ENCODE measurements around the gene C18orf54.
"Not testable (repeated sequence)": the region's sequence is repeated elsewhere in the genome, so short reads cannot be mapped to it uniquely, and the experiment has no call there.

The C18orf54 gene

DNA sequence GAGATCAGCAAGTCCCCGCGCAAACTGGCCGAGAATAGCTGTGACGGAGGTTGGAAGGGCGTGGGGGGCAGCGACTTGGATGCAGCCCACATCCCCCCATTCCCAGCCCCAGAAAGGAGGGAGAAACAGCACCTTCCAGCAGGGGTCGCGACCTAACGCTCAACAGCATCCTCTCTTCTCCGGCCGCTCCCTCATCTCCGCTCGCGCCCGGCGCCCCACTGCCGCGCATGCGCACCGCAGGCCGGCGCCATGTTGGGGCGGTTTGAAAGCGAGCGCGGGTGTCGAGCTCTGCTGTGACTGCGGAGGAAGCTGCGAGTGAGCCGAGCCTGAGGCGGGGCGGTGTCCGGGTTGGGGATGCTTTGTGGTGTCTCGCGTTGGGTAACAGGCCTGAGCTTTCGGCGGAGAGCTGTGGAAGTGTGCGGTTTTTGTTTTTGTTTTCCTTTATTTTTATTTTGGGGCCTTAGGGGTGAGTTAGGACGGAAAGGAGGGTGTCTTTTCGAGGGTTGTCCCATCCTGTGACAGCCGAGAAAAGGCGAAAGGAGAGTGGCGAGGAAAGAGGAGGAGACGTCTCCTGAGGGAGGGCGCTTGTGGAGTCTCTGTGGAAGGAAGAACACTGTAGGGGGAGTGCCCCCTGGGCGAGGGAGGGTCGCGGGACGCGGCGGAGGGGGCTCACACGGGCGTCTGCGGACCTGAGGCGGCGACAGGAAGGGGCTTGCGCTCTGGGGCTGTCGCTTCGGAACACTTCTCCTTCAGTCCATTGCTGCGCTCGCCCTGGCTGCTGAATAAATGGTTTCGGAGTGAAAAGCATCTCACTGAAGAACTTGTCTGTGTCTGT is at the start of gene C18orf54, which contains the start of gene STARD6:
C18orf54 (plus strand) TSS at position 247 of the 835 bp plus-strand sequence. CDS start 2,667 bp downstream, outside the sequence.
STARD6 (minus strand) TSS at position 199 of the 835 bp plus-strand sequence. CDS start 3,285 bp downstream, outside the sequence.
- peak; percentile 79 for DNase-seq (ENCODE audit: low read depth)

DNA sequence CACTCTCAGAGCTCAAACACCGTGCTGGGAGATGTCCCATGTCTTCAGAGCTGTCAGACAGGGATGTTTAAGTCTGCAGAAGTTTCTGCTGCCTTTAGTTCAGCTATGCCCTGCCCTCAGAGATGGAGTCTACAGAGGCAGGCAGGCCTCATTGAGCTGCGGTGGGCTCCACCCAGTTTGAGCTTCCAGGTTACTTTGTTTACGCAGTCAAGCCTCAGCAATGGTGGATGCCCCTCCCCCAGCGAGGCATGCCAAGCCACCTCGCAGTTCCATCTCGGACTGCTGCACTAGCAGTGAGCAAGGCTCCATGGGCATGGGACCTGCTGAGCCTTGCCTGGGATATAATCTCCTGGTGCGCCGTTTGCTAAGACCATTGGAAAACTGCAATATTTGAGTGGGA is 48.1 kb upstream of the C18orf54 start:
- DNase-seq (ENCODE audit: low read depth) = not testable (repeated sequence)

DNA sequence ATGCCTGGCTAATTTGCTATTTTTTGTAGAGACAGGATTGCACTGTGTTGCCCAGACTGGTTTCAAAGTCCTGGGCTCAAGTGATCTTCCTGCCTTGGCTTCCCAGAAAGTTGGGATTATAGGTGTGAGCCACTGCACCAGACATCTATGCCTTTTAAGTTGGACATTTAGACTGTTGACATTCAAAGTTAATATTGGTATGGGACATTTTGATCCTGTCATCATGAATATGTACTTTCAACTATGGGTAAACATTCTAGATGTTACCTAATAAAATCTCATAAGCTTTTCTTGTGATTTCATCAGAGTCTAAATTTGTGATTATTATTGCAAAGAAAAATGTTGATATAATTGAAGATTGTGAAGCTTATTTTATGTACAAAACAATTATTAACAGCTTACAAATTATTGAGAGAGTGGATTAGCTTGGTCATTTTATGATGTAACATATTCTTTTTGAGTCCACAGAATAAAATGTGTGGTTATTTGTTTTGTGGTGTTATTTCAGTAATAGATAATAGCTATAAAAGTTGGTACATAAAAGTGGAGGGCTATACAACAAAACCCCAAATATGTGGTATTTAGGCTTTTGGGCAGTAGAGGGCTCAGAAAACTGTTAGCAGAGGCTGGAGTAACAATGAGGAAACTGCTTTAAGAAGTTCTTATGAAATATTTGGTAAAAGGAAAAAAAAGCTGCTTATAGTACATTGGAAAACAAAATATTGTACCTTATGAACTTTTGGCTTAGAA is 41.5 kb upstream of the C18orf54 start:
- no peak for DNase-seq (ENCODE audit: low read depth)

DNA sequence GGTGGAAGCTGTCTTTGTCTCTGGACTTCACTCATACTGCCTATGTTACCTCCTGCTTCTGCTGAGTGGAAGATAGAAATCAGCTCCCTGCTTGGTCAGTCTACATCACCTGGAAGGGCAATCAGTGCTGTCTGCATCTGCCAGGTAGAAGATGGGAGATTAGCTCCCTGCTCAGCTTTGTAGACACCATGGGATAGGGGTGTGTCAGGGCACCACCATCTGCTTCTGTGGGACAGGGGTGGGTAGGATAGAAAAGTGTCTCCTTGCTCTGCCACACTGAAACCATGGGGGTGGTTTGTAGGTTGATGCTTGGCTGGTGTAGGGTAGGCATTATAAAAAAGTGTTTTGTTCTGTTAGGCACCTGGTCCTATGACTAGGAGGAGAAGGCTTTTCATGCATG is 34.1 kb upstream of the C18orf54 start:
- no peak for DNase-seq (ENCODE audit: low read depth)

DNA sequence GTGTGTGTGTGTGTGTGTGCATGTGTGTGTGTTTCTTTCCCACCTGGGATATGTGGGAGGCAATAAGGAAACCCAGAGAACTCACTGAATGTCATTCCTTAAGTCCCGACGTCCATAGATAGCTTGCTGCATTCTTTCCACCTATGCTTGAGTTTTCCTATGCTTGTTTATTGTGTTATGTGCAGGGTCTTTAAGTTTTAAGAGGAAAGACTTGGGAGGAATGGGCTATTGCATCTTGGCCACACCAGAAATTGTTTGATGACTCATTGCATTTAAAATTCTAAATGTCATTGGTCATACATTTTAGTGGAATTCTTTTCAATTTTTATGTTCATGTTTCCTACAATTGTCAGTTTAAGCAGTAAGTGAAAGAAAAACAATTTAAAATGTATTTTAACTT is 33.7 kb upstream of the C18orf54 start:
- no peak for DNase-seq (ENCODE audit: low read depth)

DNA sequence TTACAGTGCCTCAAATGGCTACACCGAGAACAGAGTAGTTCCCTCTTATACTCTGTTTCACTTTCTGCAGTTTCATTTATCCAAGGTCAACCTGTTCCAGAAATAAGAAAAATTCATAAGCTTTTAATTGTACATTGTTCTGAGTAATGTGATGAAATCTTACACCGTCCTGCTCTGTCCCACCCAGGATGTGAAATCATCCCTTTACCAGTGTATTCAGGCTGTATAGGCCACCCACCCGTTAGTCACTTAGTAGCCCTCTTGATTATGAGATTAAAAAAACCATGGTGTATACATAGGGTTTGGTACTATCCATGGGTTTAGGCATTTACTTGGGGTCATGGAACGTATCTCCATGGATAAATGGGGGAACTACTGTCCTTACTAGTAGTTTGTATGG is 29.9 kb upstream of the C18orf54 start:
- DNase-seq (ENCODE audit: low read depth) = no peak

DNA sequence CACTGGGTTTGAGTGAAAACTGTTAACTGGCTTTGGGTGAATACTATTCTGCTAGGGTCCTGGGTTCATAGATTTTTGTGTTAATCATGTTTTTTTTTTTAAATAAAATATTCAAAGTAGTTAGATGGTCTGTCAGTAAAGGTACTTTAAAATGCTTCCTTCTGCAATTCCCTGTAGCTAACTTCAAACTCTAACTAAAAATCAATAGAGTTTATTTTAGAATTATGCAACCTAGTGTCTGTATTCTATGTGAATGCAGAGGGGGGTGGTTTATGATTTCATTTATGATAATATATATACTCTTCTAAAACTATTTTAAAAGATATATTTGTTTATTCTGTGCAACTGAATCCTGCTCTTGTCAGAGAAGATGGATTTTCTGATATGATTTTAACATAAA is 27.9 kb upstream of the C18orf54 start:
- DNase-seq (ENCODE audit: low read depth) = no peak

- no peak for DNase-seq (ENCODE audit: low read depth)
These were observed 26.7 kb upstream of the C18orf54 start for GRCh38 chr18:54330768-54331548.

DNA sequence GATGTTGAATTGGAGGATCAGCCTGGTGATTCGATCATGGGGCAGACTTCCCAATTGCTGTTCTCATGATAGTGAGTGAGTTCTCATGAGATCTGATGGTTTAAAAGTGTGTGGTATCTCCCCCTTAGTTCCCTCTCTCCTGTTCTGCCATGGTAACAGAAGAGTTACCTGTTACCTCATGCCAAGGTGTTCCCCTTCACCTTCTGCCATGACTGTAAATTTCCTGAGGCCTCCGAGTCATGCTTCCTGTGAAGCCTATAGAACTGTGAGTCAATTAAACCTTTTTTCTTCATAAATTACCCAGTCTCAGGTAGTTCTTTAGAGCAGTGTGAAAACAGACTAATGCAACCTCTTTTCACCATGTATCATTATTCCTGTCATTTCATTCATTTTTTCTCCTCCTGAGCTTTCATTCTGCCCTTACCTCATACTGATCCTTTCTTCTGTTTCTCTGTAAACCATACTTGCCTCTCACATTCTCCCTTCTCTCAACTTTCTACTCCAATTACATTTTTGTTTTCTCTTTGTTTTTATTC is 22.0 kb upstream of the C18orf54 start:
- no peak for DNase-seq (ENCODE audit: low read depth)

GRCh38 chr18:54338230-54338629 is 19.5 kb upstream of the C18orf54 start:
- no peak for DNase-seq (ENCODE audit: low read depth)

- no peak for DNase-seq (ENCODE audit: low read depth)
These were observed 6.5 kb upstream of the C18orf54 start for GRCh38 chr18:54351186-54351585.

DNA sequence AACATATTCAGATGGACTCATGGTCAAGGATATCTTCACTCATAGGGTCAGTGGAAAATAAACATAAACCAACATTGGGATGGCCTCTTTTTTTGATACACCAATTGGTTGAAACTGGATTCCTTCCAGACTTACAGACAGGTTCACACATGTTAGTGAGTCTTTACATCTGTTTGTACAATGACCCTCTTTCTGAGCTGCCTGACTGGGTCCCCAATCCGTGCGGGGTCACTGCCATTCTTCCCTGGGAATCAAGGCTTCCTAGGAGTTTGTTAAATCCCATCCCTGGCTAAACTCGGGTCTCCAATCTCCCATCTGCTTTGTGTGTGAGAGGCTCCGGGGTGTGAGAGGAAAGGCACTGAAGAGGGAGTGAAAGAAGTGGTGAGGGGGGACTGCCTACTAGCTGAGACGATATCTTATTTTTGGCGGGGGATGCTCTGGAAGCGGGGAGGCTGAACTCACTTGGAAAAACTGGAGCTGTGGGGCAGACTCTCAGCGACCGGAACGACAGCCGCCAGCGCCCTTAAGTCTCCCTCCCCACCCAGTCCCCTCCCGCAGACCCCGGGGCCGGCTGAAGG is 535 bp upstream of the C18orf54 start:
- DNase-seq (ENCODE audit: low read depth) = no peak

GRCh38 chr18:54358495-54359040 is 862 bp downstream of the C18orf54 start:
- DNase-seq (ENCODE audit: low read depth) = no peak

DNA sequence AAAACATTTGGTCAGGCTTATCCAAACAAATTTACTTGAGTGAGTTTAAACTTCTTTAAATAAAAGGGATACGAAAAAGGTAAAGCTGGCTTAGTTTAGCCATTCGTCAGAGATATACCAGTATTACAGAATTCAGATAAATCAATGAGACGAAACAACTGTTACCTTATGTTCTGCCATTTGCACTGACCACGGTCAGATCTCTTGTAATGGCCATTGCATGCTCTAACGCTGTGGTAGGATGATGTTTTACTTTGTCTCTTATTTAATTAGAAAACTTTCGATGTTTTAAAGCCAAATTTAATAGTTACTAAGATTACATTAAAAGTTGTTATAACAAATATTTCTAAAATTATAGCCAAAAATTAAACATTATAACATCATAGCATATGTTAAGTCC is 1.5 kb downstream of the C18orf54 start:
- no peak for DNase-seq (ENCODE audit: low read depth)

DNA sequence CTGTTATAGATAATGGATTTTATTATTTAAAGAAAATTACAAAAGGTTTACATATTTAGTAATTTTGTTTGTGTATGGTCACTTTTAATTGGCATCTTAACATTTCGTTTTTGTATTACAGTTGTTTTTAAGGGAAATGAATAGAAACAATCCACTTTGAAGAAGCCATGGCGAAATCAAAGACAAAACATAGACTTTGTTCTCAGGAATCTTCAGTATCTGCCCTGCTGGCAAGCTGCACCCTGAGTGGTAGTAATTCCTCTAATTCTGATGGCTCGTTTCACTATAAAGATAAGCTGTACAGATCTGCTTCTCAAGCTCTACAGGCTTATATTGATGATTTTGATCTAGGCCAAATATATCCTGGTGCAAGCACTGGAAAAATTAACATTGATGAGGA is 2.7 kb downstream of the C18orf54 start:
- DNase-seq (ENCODE audit: low read depth) = no peak

DNA sequence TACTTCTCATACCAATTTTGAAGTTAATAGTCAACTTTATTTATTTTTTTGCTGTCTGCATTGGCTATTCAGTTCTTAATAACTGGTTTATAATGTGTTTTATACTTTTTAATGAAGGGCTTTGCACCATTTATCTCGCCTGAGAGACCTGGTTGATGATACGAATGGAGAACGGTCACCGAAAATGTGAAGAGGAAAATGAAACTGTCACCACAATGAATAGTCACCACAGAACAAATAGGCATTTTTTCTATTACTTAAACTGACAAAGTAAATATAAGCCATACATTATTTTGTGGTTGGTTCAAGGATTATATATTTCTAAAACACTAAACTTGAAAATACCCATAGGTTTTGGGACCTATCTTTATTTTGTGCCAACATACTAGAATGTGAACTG is 20.4 kb downstream of the C18orf54 start:
- DNase-seq (ENCODE audit: low read depth) = no peak

GRCh38 chr18:54381640-54382039 is 23.9 kb downstream of the C18orf54 start:
- no peak for DNase-seq (ENCODE audit: low read depth)

DNA sequence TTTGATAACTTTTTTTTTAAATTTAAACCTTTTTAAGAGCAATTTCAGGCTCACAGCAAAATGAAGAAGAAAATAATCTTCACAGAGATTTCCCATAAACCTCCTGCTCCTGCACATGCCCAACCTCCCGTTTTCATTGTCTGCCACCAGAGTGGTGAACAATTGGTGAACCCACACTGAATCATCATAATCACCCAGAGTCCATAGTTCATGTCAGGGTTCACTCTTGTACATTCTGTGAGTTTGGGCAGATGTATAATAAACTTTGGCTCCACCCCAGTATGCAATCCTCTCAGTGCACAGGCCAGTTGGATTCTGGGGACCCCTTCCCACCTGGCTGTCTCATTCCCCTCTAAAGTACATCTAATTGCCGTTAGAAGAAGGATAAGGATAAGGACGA is 24.4 kb downstream of the C18orf54 start:
- DNase-seq (ENCODE audit: low read depth) = no peak

- no peak for DNase-seq (ENCODE audit: low read depth)
These were observed 25.1 kb downstream of the C18orf54 start for GRCh38 chr18:54382733-54383252.

DNA sequence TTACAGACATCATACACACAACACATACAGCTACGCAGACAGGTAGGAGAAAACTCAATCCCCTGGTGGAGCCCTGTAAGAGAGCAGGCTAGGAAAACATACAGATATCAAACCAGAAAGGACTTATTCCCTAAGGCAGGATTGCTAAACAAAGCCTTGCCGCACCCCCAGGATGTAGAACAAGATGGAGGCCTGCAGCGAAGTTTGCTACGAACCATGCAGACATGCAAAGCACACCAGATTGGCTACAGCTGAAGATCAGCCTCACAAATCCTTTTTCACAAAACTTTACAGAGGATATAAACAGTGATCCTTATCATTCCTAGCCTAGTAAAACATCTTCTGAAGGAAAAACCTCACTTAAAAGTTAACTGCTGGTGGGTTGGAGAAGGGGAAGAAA is 28.3 kb downstream of the C18orf54 start:
- no peak for DNase-seq (ENCODE audit: low read depth)

DNA sequence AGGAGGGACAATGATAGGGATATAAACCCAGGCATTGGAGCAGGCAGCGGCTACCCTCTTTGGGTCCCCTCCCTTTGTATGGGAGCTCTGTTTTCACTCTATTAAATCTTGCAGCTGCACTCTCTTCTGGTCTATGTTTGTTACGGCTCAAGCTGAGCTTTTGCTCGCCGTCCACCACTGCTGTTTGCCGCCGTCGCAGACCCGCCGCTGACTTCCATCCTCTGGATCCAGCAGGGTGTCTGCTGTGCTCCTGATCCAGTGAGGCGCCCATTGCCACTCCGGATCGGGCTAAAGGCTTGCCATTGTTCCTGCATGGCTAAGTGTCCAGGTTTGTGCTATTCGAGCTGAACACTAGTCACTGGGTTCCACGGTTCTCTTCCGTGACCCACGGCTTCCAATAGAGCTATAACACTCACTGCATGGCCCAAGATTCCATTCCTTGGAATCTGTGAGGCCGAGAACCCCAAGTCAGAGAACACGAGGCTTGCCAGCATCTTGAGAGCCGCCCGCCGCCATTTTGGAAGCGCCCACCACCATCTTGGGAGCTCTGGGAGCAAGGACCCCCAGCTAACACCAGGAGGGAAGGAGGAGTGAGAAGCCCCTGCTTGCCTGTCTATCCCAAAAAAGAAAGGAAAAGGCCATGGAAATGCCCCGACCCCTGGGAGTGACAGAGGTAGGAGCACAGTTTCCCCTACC is 29.2 kb downstream of the C18orf54 start:
- not testable (repeated sequence) for DNase-seq (ENCODE audit: low read depth)

All from stimulated activated CD8-positive, alpha-beta memory T cell treated with anti-CD3 and anti-CD28 coated beads, Interleukin-4, amount 100 ng/mL, for 24 hours (primary cell).